ENCODE data around the gene SH3BP5. TPM values are rescaled to one million over a fixed set of nuclear protein-coding genes. Genes with fewer than 3 reads are reported as not detected.

Gene SH3BP5
- total RNA-seq, 1 experiment from 2014 or later: 0.99 TPM

DNA sequence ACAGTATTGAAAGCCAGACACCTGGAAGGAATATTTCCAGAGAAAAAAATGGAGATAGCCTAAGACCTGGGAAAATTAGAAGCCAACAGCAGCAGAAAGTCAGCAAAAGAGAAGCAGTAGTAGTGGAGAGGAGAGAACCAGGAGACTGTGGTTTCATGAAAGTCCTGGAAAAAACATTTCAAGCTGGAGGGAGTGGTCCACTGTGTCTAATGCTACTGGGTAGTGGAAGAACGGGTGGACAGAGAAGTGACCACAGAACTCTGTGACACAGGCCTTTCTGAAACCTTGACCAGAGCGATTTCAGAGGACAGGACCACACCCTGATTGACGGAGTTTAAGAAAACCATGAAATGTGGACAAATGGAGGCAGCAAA, 15.3 kb upstream of the SH3BP5 start:
- DNase-seq (ENCODE audit: low spot score): no peak

DNA sequence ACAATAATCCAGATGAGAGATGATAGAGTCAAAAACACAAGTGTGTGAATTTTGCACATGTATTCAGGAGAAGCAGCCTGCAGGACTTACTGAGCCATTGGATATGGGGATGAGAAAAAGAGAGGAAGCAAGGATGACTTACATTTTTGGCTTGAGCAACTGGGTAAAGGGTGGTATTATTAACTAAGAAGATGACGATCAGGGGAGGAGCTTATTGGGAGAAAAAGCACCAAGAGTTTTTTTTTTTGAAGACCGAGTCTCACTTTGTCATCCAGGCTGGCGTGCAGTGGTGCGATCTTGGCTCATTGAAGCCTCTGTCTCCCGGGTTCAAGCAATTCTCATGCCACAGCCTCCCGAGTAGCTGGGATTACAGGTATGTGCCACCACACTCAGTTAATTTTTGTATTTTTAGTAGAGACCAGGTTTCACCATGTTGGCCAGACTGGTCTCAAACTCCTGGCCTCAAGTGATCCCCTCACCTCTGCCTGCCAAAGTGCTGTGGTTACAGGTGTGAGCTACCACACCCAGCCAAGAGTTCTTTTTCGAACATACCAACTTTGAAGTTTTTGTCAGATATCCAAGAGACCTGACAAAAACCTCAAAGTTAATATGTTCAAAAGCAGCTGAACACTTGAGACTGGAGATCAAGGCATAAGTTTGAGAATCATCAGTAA, 14.8 kb upstream of the SH3BP5 start:
- no peak for DNase-seq (ENCODE audit: low spot score)

DNA sequence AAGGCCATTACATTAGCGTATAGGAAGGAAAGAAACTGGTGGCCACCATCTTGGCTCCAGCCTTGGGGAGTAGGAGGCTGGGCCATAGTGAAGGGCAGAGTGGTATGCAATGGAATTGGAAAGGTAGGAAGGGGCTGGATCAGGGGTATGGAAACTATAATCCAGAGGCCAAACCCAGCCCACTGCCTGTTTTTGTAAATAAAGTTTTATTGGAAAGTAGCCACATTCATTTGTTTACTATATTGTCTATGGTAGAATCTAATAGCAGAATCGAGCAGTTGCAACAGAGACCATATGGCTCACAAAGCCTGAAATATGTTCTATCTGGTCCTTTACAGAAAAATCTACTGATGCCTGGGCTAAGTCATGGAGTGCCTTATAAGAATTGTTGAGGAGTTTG, 14.1 kb upstream of the SH3BP5 start:
- no peak for DNase-seq (ENCODE audit: low spot score)

DNA sequence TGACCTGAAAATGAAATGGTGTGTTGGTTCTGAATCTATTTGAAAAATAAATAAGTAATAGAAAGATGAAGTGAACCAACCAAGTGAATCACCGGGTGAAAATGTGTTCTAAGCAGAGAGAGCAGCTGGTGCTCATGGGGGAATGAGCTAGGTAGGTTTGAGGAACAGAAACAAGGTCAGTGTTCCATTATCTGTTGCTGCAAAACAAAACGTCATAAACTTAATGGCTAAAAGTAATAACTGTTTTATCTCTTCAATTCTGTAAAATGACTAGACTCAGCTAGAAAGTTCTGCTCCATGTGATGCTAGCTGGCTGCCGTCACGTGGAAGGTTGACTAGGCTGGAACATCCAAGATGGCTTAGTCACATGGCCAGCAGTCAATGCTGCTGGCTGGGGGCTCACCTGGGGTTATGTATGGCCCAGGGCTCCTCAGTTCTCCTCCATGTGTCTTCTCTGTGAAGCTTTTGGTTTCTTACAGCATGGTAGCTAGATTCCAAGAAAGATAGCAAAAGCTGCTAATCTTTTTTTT, 13.3 kb upstream of the SH3BP5 start:
- DNase-seq (ENCODE audit: low spot score): no peak

DNA sequence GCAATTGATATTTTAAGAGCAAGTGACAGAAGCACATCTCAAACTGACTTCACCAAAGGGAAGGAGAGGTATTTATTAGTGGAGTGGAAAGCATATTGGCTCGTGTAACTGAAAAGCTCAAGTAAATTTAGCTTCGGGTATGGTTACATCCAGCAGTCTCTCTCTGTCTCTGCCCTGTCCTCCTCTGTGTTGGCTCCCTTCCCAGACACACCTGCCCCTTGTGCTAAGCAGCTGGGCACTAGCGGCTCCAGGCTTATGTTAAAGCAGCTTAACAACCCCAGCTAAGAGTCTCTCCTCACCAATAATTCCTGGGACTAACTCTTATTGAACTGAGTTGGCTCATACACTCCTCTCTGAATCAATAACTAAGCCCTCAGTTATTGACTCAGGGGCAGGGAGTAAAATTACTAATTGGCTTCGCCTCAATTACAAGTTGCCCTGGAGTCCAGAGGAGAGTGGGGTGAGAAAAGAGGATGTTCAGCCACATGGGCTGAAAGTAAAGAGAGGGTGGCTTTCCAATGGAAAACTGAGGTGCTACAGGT, 12.8 kb upstream of the SH3BP5 start:
- no peak for DNase-seq (ENCODE audit: low spot score)

DNA sequence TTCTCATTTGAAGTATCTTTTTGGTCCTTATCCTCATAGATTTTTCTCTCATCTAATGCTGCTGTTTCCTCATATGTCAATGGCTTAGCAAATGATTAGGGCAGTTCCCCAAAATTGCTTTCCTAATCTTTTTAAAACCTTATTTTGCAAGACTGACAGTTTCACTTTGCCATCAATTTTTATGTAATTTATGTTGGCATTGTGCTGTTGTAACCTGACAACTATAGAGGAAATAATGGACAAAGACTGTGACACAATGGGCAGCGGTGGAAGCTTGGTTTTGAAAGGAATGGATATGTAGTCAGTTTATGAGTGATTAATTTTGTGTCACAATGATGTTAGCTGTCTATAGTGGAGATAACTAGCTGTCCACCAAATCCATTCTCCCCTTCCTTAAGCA, 10.6 kb upstream of the SH3BP5 start:
- DNase-seq (ENCODE audit: low spot score): no peak

DNA sequence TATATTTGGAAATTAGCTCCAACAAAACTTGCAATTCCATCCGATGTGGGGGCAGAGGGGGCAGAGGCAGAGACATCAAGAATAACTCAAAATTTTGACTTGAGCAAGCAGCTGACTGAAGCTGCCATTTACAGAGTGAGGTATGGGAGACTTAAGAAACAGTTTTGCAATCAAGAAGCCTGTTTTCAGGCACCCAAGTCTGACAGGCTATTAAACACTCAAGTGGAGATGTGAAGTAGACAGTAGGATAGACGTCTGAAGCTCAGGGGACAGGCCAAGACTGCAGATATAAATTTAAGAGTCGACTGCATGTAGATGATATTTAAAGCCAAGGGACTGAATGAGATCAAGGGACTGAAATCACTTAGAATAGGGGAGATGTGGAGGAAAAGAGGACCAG, 9.9 kb upstream of the SH3BP5 start:
- no peak for DNase-seq (ENCODE audit: low spot score)

DNA sequence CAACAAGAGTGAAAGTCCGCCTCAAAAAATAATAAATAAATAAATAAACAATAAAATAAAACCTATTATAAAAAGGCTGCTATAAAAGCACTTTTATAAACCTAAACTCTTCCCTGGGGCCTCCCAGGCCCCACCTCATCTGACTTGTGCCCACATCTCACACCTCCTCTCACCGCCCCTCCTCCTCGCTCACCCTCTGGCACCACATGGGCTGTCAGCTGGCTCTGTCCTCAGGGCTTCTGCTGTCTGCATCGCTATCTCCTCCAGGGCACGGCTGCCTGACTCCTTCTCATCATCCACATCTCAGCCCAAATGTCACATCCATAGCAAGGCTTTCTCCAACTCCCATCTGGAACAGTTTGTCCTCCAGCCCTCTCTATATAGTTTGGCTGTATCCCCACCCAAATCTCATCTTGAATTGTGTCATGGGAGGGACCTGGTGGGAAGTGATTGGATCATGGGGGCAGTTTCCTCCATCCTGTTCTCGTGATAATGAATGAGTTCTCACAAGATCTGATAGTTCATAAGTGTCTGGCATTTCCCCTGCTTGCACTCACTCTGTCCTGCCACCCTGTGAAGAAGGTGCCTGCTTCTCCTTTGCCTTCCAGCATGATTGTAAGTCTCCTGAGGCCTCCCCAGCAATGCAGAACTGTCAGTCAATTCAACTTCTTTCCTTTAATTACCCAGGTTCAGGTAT, 8.8 kb upstream of the SH3BP5 start:
- DNase-seq (ENCODE audit: low spot score): no peak

DNA sequence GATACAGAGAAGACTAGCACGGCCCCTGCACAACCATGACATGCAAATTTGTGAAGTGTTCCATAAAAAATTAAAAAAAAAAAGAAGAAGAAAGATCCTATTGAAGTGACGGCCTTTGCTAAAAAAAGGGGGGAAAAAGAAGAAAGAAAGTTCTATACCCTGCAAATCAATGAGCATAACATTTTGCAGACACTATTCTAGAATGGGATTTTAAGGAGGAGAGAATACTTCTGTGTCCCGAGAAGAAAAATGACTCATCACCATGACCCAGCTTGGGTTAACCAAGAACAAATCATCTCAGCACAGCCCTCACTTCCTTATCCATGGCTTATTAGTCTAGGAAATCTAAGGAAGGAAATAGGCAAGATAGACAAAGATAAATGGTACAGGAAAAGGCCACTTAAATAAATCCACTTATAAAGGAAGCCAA, 7.4 kb upstream of the SH3BP5 start:
- no peak for DNase-seq (ENCODE audit: low spot score)

DNA sequence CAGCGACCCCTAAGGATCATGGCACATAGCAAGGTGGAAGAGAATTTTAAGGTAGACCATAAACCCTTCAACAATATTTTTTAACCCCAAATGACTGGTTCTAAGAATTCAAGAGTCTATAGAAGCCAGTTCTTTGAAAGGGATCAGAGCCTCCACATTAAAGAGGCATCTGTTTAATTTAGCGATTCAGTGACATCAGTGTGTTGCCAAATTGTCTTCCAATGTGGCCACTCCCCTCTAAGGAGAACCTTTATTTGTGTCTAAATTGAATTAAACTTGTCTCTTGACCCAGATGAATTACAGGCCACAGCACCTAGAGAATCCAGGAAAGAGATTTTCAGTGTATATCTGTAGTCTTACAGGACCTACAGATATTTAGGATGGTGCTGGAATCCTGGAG, 6.6 kb upstream of the SH3BP5 start:
- DNase-seq (ENCODE audit: low spot score): no peak

DNA sequence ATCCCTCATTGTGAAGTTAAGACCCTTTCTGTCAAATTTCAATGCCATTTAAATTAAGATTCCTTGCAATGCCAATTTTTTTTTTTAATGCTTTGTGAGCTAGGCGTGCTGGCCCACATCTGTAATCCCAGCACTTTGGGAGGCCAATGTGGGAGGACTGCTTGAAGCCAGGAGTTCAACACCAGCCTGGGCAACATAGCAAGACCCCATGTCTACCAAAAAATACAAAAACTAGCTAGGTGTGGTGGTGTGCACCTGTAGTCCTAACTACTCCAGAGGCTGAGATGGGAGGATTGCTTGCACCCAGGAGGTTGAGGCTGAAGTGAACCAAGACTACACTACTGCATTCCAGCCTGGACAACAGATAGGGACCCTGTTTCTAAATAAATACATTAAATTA, 5.6 kb upstream of the SH3BP5 start:
- DNase-seq (ENCODE audit: low spot score): no peak

DNA sequence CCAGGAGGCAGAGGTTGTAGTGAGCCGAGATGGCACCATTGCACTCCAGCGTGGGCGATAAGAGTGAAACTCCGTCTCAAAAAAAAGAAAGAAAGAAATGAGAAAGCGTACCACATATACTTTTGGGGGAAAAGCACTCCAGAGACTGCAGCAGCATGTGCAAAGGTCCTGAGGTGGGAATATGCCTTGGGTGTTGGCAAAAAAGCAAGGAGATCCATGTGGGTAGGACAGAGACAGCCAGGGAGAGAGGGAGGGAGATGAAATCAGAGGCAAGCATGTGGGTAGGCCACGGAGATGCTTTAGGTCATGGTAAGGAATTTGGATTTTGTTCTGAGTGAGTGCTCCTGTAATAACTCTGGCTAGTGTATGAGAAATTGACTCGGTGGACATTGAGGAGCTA, 3.7 kb upstream of the SH3BP5 start:
- no peak for DNase-seq (ENCODE audit: low spot score)

DNA sequence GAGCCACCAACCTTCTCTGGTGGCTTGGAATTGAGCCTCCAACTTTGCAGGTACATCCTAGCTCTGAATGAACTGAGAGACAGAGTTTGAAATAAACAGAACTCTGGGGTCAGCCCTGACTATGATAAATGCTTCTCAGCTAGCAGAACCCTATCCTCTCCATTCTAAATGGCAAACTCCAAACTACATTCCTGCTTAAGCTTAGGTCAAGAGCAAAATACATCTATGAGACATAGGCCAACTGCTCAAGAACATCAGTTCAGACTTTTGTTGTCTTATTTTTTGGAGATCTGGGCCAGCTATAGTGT, 1.5 kb upstream of the SH3BP5 start:
- no peak for DNase-seq (ENCODE audit: low spot score)

DNA sequence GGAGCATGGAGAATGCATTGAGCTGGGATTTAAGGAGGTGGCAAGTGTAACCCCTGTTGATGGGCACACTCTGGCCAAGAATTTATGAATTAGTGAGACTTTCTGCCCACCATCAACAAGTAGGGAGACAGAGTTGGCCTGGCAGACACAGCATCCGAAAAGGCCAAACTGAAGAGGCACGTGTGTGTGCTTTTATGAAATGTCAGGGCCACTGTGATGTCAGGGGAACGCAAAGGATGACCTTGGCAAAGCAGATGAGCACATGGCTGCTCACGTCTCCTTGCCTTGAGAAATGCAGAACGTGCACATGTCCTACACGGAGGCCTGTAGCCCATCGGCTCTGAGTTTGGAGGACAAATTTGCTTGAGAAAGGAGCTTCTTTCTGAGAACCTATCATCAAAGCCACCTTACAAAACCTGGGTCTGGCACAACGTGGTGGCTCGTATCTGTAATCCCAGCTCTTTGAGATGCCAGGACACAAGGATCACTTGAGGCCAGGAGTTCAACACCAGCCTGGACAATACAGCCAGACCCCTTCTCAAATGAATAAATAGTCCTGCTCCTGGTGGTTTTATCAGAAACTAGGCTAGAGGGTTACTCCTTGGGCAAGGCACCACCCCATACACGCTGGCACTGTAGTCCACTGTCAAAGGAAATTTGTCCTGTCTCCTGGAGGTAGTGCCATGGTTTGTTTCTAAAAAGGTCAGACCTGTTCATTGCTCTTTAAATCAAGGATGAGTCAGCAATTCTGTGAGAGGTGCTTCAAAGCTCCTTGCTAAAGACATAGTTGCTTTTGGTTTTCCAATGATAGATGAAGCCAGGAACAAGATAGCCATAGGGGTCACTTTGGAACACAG, 941 bp upstream of the SH3BP5 start:
- no peak for DNase-seq (ENCODE audit: low spot score)

DNA sequence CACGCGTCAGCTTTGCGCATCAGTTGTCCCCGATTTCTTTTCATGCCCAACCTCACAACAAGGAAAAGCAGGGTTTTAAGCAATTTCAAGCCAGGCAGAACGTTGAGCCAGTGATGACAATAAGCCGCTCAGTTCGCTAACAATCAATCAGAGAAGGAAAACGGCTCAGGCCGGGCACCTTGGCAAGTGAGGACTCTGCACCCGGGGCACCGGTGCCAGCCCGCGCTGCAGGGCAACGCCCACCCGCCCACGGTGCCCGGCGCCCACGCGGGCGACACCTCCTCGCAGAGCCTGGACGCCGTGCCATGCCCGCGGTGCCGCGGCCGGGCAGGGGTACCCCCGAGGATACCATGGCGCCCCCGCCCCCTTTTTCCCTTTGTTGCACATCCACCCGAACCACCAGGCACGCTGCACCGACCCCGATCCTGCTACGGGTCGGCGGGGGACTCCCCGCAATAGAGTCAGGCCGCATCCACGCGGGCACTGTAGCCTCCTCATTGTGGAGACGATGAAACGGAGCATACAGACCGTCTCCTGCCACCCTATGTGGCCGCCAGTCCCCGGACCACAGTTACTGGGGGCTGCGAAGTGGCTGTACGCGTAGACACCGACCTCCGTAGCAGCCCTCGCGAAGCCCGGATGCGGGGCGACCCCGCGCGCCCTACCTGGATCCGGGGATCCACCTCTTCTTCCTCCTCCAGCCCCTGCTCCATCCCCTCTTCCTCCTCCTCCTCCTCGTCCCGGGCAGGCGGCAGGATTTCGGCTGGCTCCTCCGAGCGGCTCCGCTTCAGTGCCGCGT, 581 bp downstream of the SH3BP5 start:
- DNase-seq (ENCODE audit: low spot score): no peak

DNA sequence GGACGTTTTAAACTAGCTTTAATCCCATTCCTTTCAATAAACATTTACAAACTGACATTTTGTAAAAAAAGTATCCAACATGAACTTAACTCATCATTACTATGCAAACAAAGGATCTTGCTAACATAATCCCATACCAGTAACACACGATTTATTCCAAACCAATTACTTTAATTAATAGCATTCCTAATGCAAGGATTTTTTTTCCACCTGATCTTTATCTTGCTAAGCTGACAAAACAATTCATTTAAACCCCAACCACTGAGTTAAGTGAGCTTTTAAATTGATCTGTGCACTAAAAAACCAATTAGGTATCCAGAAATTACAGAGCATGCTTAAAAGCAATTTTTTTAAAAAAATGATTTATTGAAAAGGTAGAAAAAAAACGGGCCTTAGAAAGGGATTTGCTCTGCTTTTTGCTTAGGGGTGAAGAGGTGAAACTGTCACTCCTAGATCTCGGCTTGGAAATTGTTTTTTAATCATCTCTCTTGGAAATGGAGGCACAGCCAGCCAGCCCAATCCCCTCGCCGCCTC, 1.2 kb downstream of the SH3BP5 start:
- no peak for DNase-seq (ENCODE audit: low spot score)

DNA sequence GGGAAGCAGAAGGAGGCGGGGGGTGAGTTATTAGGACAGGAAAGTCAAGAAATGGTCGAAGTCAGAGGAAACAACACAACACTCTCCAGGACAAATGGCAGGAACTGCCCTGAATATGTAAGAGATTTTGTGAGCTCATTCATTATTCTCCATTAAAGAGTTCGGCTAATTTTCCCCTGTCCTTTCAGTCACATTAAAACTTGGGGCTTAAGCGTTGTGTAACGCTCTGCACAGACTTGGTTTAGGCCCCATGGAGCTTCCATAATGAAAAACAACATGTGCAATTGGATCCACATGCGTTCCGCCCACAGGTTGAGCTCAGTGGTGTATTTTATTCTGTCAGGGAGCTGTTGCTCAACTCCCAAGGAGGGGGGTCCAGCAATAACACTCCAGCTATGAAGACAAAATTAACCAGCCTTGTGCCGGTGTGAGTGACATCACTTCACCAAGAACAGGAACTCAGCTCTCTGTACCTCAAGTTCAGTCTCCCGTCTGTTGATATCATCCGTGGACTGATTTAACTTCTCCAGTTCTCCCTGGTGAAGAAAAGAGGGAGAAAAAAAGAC, 2.3 kb downstream of the SH3BP5 start:
- DNase-seq (ENCODE audit: low spot score): no peak

DNA sequence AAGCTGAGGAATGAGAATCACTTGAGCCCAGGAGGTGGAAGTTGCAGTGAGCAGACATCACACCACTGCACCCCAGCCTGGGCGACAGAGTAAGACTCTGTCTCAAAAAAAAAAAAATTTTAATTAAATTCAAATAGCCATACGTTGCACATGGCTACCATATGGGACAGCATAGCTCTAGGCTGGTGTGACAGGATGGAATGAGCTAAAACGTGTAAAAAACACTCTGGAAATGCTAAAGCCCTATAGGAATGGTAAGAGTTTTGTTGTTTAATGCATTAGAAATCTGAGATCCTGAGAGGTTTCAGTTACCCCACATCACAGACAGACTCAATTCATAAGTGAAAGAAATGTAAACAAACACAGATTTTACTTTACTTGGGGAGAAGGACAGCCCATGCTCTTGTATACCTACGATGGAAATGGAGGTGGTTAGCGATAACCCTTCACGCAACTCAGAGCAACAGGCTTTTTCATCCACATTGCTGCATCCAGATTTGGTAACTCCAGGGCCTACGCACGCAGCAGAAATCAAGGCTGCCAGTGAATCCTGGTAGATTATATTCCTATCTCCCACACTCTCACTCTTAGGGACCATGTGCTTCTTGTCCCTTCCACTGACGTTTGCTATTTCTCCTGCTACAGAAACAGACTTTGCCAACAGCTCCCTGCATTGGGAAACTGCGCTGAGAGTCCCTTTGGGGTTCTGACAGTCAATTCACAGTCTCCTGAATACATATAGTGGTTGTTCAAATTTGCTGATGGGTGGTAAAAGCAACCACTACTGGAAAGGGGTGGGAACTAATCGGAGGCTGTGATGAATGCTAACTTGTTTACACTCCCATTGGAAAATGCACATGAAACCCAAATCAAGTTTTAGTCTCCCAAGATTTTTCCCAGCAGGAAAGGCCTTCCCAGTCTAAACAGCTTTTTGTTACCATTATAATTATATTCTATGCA, 3.1 kb downstream of the SH3BP5 start:
- DNase-seq (ENCODE audit: low spot score): no peak

DNA sequence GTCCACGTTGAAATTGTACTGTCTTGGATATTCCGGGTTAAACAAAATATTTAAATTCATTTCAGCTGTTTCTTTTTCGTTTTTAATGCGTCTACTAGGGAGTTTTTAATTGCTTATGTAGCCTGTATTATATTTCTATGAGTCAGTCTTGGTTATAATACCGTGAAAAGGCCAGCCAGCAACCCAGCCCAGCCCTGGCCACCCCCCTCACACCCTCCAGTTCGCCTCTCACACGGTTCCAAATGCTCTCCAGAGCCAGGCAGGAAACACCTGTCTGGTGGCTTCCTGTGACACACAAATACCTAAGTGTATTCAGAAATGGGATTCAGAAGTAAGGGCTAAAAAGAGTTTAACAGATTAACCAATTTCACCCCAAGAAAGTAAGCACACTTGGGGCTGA, 4.4 kb downstream of the SH3BP5 start:
- DNase-seq (ENCODE audit: low spot score): no peak

DNA sequence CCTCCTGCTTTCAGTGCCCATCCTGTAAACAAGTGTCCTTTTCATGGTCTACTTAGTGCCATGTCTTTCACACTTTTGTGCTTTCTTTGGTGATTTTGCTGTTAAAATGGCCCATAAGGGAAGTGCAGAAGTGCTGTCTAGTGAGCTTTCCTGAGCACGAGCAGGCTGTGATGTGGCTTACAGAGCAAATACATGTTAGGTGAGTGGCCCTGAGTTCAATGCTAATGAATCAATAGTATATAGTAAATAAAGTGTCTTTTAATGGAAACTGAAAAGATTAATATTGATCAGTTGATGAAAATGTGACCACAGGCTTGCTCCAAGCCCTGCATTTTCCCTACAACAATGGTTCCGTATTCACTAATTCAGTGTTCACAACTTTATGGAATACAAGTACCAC, 5.7 kb downstream of the SH3BP5 start:
- DNase-seq (ENCODE audit: low spot score): no peak
